ENCODE data around the gene ZNF687.

Gene ZNF687, protein sequence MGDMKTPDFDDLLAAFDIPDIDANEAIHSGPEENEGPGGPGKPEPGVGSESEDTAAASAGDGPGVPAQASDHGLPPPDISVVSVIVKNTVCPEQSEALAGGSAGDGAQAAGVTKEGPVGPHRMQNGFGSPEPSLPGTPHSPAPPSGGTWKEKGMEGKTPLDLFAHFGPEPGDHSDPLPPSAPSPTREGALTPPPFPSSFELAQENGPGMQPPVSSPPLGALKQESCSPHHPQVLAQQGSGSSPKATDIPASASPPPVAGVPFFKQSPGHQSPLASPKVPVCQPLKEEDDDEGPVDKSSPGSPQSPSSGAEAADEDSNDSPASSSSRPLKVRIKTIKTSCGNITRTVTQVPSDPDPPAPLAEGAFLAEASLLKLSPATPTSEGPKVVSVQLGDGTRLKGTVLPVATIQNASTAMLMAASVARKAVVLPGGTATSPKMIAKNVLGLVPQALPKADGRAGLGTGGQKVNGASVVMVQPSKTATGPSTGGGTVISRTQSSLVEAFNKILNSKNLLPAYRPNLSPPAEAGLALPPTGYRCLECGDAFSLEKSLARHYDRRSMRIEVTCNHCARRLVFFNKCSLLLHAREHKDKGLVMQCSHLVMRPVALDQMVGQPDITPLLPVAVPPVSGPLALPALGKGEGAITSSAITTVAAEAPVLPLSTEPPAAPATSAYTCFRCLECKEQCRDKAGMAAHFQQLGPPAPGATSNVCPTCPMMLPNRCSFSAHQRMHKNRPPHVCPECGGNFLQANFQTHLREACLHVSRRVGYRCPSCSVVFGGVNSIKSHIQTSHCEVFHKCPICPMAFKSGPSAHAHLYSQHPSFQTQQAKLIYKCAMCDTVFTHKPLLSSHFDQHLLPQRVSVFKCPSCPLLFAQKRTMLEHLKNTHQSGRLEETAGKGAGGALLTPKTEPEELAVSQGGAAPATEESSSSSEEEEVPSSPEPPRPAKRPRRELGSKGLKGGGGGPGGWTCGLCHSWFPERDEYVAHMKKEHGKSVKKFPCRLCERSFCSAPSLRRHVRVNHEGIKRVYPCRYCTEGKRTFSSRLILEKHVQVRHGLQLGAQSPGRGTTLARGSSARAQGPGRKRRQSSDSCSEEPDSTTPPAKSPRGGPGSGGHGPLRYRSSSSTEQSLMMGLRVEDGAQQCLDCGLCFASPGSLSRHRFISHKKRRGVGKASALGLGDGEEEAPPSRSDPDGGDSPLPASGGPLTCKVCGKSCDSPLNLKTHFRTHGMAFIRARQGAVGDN

DNA sequence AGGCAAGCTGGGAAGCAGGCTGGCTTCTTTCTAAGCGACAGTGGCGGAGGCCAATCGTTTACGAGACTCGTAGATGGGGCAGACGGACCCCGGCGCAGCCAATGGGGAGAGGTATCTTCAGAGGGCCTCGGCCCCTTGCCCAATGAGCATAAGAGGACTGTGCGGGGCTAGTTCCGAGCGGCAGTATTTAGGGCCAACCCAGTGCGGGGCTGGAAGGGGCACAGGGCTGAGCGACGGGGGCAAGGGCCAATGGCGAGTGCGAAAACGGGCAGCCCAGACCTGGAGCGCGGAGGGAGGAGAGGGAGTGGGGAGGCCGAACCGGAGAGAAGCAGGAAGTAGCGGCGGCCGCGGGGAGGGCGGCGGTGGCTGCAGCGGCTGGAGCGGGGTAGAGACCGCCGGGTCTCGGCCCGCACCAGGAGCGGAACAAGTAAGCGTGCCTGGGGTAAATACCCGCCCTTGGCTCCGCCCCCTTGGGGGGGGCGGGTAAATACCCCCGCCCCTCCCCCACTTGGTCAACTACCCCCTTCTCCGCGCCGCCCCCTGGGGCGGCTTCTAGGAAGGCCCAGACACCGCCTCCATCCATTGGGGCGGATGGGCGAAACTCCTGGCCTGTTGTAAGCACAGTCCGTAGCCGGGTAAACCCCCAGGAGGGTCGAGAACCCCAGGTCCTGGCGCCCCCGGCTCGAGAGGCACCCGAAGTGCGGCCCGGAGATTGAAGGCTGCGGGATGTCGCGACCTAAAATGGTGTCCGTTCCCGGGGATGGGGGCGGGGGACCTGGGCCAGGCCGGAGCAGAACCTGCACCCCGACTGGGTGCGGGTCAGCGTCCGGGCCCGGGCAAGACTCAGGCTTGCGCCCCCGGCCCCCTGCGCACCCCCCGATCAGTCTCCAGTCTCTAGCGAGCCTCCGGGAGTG is at the start of gene ZNF687:
Gene ZNF687 (plus strand): TSS at position 331 of the 914 bp plus-strand sequence. CDS start 3,993 bp downstream, outside the sequence.
- in situ Hi-C loops (cut with MboI; ENCODE audit: low sequenced_read_pairs): no loop called here

DNA sequence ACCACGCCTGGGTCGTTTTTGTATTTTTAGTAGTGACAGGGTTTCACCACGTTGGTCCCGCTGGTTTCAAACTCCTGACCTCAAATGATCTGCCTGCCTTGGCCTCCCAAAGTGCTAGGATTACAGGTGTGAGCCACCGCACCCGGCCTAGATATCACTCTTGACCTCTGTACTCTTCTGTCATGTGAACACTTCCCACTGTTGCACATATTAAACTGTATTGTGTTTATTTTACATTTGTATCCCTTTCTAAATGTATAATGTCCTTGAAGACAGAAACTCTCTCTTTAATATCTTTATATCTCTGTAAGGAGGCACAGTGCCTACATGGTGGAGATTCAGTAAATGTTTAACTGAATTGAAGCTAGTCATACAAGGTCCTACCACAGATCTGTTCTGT is 46.9 kb upstream of the ZNF687 start:
- in situ Hi-C loops (cut with MboI; ENCODE audit: low sequenced_read_pairs): no loop called here

- in situ Hi-C loops (cut with MboI; ENCODE audit: low sequenced_read_pairs): no loop called here
Measured at GRCh38 chr1:151237678-151238466, 44.2 kb upstream of the ZNF687 start.

DNA sequence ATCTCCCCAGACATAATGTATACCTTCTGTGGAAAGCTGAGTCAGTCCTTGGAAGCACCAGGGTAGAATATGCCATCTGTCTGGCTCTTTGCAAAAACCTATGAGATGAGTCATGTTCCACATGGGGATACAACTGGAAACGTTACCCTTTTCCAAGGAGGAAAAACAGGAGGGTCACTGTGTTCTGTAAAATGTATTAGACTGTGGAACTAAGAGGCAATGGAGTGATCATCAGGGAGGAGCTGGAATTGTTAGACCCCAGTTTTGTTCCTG is 43.7 kb upstream of the ZNF687 start:
- in situ Hi-C loops (cut with MboI; ENCODE audit: low sequenced_read_pairs): no loop called here

GRCh38 chr1:151242442-151242841 is 39.7 kb upstream of the ZNF687 start:
- in situ Hi-C loops (cut with MboI; ENCODE audit: low sequenced_read_pairs): no loop called here

- in situ Hi-C loops (cut with MboI; ENCODE audit: low sequenced_read_pairs): no loop called here
Measured at GRCh38 chr1:151243683-151244216, 38.3 kb upstream of the ZNF687 start.

DNA sequence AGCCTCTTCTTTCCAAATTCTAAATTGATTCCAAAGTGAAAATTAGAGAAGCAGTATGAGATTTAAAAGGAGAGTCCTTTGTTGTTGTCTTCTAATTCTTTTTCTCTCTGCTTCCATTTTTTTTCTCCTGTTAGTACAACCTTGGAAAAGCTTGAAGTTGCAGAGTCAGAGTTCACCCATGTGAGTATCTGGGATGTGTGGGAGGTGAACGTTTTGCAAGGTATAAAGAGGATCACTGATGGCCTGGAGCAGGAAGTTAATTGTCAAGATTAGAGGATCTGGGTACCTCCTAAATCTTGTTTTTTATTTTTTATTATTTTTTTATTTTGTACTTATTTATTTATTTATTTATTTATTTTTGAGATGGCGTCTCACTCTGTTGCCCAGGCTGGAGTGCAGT is 35.3 kb upstream of the ZNF687 start:
- in situ Hi-C loops (cut with MboI; ENCODE audit: low sequenced_read_pairs): no loop called here

- in situ Hi-C loops (cut with MboI; ENCODE audit: low sequenced_read_pairs): no loop called here
Measured at GRCh38 chr1:151251656-151252470, 30.2 kb upstream of the ZNF687 start.

- in situ Hi-C loops (cut with MboI; ENCODE audit: low sequenced_read_pairs): no loop called here
Measured at GRCh38 chr1:151254217-151255213, 27.6 kb upstream of the ZNF687 start, which contains the start of gene PSMD4. PSMD4 (plus strand) TSS chr1:151254734; CDS start chr1:151254783, 49 bp downstream.

GRCh38 chr1:151255381-151255780 is 26.7 kb upstream of the ZNF687 start:
- in situ Hi-C loops (cut with MboI; ENCODE audit: low sequenced_read_pairs): no loop called here

DNA sequence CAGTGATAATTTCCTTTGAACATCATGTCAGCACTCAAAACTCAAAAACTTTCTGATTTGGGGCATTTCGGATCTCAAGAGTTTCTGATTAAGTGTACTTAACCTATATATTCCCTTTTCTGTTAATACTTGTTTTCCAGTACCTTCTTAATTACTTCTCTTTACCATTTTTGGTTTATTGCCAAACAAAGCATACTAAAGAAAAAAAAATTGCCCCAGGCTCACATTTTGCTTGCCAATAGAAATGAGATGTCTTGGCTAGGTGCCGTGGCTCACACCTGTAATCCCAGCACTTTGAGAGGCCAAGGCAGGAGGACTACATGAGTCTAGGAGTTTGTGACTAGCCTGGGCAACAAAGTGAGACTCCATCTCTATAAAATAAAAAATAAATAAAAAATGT is 22.7 kb upstream of the ZNF687 start:
- in situ Hi-C loops (cut with MboI; ENCODE audit: low sequenced_read_pairs): no loop called here

DNA sequence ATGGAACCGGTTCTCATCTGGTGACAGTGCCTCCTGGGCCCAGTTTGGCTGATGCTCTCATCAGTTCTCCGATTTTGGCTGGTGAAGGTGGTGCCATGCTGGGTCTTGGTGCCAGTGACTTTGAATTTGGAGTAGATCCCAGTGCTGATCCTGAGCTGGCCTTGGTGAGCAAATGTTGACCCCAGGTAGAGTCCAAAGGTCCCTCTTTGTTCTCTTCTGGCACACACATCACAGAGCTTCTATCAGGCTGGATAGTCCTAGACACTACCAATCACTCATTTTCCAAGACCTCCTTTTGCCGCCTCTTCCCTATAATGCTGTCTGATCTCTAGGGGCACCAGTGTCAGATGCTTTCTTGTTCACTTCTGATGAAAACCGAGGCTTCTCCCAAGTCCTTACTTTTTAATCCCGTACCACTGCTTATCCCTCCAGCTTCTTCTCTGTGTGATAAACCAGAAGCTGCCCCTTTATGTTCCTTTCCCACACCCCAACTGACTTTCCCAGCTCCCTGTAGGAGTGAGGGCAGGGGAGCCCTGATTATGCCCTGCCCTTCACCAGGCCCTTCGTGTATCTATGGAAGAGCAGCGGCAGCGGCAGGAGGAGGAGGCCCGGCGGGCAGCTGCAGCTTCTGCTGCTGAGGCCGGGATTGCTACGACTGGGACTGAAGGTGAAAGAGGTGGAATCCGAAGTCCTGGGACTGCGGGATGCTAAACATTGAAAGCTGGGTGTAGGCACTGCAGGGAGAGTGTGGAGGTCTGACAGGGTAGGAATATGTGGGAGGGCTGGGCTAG is 16.5 kb upstream of the ZNF687 start:
- in situ Hi-C loops (cut with MboI; ENCODE audit: low sequenced_read_pairs): no loop called here

DNA sequence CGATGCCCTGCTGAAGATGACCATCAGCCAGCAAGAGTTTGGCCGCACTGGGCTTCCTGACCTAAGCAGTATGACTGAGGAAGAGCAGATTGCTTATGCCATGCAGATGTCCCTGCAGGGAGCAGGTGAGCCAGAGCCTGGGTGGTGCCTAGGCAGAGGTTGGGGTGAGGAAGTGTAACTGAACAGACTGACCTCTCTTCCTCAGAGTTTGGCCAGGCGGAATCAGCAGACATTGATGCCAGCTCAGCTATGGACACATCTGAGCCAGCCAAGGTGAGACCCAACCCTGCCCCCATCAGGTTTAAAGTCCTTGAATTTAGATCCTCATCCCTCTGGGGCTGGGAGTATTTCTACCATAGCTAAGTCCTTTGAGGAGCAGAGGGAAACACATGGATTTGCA is 15.8 kb upstream of the ZNF687 start:
- in situ Hi-C loops (cut with MboI; ENCODE audit: low sequenced_read_pairs): no loop called here

GRCh38 chr1:151266821-151267220 is 15.3 kb upstream of the ZNF687 start:
- in situ Hi-C loops (cut with MboI; ENCODE audit: low sequenced_read_pairs): no loop called here

DNA sequence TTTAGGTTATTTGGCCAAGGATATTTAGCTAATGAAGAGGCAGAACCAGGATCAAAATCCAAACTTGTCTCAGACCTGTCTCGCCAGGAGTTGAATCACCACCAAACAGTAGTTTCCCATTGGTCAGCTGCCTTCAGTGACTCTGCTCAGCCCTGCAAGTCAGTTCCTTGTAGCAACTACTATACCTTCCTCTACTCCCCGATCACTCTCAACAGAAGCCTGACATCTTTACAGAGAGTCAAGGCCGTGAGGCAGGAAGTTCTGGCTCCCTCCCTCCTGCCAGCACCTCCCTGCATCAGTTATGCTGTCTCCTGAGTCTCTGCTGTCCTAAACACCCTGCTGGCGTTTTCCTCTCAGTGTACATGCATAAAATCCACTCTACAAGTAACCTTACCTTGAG is 14.3 kb upstream of the ZNF687 start:
- in situ Hi-C loops (cut with MboI; ENCODE audit: low sequenced_read_pairs): no loop called here

DNA sequence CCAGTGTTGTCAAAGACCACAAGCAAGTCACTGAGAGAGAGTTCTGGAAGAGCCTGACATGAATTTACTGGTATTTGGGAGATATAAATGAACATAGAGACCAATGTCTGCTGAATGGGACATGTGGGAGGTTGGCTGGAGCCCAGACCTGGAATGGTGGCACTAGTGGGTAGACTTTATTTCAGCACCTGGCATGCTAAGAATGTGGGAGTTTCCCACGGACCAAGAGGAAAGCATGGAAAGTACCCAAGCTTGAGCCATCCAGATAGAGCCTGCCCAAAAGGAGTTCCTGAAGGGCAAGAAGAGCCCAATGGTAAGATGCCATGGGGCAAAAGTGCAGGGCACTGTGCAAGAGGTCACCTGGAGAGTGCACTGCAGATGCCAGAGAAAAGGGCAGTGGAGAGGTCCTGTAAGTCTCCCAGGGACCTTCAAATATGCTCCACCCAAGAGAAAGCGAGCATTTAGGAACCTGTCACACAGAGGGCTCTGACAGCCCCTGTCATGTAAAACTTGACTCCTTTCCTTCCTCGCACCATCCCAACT is 8.1 kb upstream of the ZNF687 start:
- in situ Hi-C loops (cut with MboI; ENCODE audit: low sequenced_read_pairs): no loop called here

Measured in HL-60/S4 (cell line).